Stromal cell of bone marrow (primary cell): Measurements from ENCODE around the gene LAMP1.
A peak's percentile ranks its signal among the peaks of the same experiment; 100 is the strongest.
"Not testable (repeated sequence)": the region's sequence is repeated elsewhere in the genome, so short reads cannot be mapped to it uniquely, and the experiment has no call there.

ENCODE experiments used
- DNase-seq: peaks from one replicate; pipeline ENCODE4 v3.0.0-alpha.2; 2012; ENCODE audit warnings: low read depth

Gene LAMP1

GRCh38 chr13:113296823-113297369 lies at the start of gene LAMP1:
LAMP1 (plus strand) TSS chr13:113297239; CDS start chr13:113297435, 196 bp downstream.
- peak; percentile 92 for DNase-seq

- DNase-seq = no peak
These were observed 44.4 kb upstream of the LAMP1 start for GRCh38 chr13:113252516-113253095.

GRCh38 chr13:113257908-113258307 lies 39.1 kb upstream of the LAMP1 start:
- not testable (repeated sequence) for DNase-seq

DNA sequence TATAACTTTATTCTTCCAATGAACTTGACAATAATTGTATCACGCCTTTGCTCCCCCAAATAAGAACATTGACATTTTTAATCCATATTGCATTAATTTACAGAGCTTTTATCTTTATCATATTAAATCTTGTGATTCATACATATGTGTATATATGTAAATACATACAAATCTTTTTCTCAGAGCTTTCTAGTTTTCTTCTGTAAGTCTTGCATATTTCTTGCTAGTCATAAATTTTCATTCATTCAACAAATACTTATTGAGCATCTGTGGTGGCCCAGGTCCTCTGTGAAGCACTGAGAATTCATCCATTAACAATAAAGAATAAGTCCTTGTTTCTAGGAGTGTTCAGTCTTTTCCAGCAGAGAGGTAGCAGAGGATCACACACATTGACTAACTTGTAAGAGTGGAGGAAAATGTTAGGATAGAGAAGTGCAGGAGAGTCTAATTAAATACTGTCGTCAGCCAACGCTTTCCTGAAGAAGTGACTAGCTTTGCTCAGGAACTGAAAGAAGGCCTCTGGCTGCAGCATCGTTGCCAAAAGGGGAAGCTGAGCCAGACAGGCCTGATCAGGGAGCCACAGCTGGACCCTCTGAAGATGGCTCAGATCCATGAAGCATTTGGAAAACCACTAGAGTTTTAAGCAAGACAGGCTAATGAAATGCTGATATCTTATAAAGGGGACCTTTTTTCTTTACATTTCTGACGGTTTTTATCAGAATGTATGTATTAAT lies 38.6 kb upstream of the LAMP1 start:
- no peak for DNase-seq

DNA sequence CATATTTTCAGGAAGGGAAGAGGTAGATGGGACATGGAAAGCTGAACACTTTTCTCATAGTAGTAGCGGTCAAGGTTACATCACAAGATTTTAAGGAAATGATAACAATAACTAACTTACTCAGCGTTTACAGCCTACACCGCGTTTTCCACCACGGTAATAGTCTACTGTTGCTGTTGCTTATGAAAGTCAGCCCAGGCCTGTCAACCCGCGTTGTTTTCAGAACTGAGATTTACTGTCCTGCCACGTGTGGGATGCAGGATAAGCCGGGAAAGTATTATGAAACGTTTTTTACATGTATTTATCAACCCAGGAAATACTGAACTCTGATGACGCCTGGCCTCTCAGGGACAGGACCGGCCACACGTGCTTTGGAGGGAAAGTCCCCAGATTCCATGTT lies 36.0 kb upstream of the LAMP1 start:
- DNase-seq = no peak

DNA sequence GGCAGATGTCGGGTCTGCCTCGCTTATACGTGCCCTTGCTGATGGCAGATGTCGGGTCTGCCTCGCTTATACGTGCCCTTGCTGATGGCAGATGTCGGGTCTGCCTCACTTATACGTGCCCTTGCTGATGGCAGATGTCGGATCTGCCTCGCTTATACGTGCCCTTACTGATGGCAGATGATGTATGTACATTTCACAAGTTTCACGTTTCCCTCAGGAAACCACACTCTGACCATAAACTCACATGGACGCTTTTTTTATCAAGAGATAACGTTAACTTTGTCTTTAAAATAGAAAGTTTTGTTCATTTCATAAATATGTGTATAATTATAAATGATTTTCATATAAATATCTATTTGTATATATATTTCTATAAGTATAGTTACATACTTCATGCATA lies 34.0 kb upstream of the LAMP1 start:
- DNase-seq = not testable (repeated sequence)

DNA sequence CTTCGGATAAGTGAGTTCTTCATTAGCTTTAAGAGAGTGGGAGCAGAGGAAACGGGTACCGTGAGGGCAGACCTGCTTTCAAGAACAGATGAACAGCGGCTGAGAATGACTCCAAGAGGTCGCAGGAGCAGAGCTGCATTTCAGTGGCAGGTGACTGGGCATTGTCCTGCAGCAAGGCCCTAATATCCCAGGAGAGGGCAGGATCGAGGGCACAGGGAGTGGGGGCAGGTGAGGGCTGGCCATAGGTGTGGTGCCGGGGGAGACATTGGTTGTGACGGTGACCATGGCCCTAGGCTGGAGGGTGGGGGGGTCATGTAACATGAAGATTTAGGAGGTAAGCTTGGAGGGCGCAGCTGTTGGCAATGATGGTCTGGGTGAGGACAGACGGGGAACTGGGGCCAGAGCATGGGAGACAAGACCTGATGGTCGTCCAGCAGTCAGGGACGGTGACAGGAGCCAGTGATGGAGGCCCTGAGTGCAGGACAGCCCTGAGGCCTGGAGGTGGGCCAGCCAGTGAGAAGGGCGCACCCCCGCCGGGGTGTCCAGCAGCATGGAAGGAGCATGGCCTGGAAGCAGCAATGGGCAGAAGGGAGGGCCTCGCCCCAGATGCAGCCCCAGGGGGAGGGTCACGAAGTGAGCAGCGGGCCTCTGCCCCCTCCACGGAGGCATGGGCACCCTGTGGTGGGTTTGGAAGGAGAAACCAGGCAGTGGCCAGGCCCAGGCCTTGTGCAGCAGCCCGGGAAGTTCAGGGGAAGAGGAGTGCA lies 29.2 kb upstream of the LAMP1 start:
- DNase-seq = no peak

DNA sequence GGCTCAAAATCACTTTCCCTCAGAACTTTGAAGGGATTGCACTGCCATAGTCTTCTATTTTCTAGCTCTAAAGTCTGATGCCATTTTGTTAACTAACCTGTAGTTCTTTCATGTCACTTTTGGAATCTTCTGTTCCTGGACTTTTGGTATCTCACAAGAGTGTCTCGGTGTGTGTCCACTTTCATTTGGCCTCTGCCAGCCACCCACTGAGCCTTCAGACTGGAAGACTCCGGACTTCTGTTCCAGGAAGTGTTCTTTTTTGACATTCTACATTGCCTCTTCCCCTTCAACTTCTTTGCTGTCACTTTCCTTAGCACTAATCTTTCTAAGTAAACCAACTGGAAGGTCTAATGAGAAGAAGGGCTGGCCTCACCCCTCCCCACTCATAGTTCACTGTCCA lies 25.0 kb upstream of the LAMP1 start:
- no peak for DNase-seq

DNA sequence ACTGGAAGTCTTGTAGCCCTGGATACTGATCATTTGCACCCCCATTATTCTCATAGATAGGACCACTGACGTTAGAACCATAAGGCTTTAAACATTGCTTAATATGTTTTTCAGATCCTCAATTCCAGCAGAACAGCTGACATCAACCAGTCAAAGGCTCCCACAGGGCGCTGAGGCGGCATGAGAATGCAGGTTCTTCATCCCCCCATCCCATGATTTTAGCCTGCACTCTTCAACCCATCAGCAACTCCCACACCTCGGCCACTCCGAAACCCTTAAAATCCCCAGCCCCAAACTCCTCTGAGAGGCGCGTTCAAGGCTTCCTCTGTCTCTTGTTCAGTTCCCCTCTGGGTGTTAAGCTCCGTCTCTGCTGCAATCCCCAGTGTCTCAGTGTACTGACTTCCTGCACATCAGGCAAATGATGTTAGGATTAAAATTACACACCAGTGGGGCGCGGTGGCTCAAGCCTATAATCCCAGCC lies 24.3 kb upstream of the LAMP1 start:
- DNase-seq = no peak

GRCh38 chr13:113273321-113273720 lies 23.7 kb upstream of the LAMP1 start:
- no peak for DNase-seq

DNA sequence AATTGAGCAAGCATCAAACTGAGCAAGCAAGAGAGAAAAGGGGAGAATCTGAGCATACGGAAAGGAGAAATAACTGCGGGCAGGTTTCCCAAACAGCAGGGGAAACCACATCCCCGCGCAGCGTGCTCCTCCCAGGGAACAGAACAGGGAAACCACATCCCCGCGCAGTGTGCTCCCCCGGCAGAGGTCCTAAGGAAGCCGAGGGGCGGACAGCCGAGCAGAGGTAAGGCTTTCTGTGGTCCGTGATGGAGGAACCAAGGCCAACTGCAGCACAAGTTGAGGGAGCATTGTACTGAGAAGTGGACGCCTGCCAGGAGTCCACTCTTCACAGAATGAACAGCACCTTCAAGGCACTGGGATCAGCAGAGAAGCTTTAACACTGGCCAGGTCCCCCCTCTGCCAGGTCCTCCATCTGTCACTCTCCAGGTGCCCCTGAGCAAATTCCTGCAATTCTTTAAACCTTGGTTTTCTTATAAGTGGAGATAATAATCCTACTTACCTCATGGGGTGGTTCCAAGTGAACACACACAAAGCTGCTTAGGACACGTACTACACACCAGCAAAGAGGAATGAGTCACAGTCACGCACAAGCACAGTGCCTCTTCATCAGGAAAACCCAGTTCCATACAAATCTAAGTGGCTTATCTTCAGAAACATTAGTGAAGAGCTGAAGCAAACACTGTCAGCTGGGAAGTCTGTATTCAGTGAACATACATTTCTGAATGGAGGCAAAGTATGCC lies 23.0 kb upstream of the LAMP1 start:
- peak; percentile 27 for DNase-seq

DNA sequence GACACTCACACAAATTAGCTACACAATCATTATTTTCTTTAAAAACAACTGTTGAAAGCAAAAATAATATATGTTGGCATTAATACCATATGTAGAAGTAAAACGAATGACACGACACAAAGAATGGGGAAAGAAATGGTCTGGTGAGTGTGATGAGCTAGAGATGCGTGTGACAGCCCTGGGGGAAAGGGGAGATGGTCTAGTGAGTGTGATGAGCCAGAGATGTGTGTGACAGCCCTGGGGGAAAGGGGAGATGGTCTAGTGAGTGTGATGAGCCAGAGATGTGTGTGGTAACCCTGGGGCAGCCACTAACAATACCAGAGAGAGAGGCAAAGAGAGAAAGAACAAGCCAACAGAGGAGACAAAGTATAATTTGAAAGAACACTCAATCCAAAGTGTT lies 22.3 kb upstream of the LAMP1 start:
- no peak for DNase-seq

DNA sequence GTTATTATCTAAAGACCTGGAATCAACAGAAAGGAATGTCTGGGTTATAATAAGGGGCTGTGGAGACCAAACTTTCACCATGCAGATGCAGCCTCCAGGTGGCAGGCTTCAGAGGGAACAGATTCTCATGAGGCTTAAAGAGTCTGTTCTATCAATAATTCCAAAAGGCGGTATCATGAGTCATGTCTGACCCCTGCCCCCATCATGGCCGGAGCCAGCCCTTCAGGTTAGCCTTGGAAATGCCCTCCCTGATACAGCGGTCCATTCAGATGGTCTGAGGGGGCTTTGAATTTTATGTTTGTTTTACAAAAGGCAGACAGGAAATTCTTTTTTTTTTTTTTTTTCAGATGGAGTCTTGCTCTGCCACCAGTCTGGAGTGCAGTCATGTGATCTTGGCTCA lies 21.7 kb upstream of the LAMP1 start:
- peak; percentile 36 for DNase-seq

- no peak for DNase-seq
These were observed 16.9 kb upstream of the LAMP1 start for GRCh38 chr13:113280126-113280525.

- DNase-seq = no peak
These were observed 13.1 kb upstream of the LAMP1 start for GRCh38 chr13:113283904-113284303.

DNA sequence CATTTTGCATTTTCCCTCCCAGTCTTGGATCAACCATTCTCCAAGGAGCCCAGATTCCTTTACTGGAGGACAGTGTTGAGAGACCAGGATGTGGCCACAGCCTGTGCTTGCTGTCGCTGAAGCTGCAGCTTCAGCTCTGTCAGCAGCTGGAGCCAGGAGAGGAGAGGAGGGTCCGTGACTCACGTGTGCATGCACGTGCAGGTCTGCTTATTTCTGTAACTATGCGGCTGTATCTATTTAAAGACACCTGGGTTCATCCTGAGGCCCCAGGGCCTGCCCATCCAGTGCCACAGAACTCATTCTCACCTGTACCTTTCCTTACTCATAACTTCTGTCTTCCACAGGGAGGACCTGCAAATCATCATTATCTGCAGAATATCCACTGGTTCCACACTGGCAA lies 8.2 kb upstream of the LAMP1 start:
- no peak for DNase-seq

DNA sequence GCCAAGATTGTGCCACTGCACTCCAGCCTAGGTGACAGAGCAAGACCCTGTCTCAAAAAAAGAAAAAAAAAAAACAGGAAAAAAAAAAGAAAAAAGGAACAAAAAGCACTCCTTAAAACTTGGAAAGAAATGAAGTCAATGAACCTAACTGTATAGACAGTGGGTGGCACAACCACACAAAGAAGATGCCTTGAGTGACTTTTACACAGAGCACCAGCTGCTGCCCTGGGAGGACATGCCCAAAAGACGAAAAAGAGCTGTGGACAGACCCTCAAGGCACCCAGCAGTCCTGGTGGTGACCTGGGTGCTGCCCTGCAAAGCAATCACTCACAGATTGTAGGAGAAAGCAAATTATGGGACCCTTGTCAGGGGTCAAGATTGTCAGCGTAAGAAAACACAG lies 5.9 kb upstream of the LAMP1 start:
- no peak for DNase-seq

DNA sequence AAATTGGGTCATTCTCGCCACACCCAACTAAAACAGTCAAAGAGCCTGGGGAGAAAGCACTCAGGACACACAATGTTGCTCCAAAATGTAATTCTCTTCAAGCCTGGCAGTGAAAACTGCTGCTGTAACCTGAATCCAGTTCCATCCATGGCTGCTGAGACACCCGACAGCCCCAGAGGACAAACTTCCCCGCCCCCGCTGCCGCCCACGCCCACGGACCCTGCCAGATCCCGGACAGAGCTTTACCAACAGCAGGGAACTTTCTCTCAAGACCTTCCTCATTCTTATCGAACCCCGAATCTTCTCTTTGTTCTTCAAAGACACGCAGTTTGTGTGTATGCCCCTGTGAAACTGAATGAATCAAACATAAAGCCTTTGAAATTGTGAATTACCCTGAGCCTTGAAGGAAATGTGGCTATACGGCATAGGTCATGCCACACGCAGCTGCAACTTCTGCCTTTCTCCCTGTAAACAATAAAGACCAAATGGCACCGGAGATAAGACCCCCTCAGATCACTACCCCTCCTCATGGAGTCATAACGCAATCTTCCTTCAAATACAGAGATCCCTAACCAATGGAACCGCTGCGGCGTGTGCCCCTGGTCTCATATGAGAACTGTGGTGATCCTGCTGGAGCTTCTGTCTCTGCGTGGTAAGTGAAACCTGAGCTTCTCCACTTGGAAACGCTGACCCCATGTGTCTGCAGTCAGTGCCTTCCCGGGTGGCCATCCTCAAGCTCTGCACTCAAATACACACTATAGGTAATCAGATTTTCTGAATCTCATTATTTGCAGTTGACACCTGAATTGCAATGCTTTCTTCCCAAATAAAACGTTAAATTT lies 4.8 kb upstream of the LAMP1 start:
- DNase-seq = no peak

DNA sequence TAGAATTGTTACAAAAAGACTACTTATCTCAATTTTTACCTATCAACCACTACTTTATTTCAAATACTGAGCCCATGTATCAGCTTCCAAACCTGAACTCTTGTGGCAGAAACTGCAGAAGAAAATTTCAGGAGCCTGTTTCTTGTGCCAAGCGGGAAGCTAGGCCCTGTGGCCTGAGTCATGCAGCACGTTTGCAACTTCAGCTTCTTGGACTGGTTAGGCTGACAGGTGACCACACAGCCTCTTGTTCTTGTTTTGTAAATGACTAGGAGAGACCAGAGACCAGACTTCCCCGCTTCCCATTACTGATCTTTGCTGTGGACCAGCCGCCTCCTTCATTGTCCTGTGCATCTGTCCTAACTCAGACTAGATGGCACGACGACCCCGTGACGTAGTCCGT lies 3.4 kb upstream of the LAMP1 start:
- no peak for DNase-seq

DNA sequence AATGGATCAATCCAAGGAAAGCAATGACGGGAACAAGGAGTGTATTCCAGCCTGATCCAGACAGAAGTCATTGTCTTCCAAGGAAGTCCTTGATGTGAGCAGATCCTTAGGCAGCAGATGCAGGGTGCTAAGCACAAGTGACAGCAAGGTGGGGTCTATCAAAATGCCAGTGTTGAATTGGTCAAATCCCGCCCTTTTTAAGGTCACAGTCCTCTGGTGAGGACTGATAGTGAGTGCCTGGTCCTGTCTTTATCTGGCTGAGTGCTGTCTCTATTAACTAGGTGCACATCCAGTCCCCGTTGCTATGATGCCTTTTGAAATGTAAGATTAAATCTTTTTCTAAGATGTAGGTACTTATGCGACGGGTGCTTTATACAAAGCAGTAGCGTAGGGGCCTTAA lies 1.3 kb upstream of the LAMP1 start:
- no peak for DNase-seq

GRCh38 chr13:113297370-113298042 lies 467 bp downstream of the LAMP1 start:
- no peak for DNase-seq
